Osteoblast (primary cell): ENCODE results near the gene BTLA. TPM values are rescaled to one million over a fixed set of nuclear protein-coding genes. Genes with fewer than 3 reads are reported as not detected.

Experiments
- DNase-seq: peaks from one replicate; pipeline ENCODE4 v3.0.0; 2011; ENCODE audit warnings: low spot score, mixed read lengths; ENCODE audit not compliant: insufficient read length; ENCODE audit errors: missing footprints
- H2AFZ ChIP-seq: 2 replicates; pipeline ENCODE4 v1.6.0; 2011; ENCODE audit warnings: mild to moderate bottlenecking, low read length
- H3K27ac ChIP-seq: 2 replicates; pipeline ENCODE4 v1.5.1; 2011; ENCODE audit warnings: mild to moderate bottlenecking, low read depth, low read length, moderate library complexity
- H3K27me3 ChIP-seq: 2 replicates; pipeline ENCODE4 v1.6.0; 2012; ENCODE audit warnings: mild to moderate bottlenecking, control low read depth, inconsistent platforms, low read length, moderate library complexity; ENCODE audit not compliant: insufficient read depth
- H3K36me3 ChIP-seq: 2 replicates; pipeline ENCODE4 v1.5.1; 2011; ENCODE audit warnings: mild to moderate bottlenecking, low read length, control low read depth, moderate library complexity; ENCODE audit not compliant: insufficient read depth
- H3K4me1 ChIP-seq: 2 replicates; pipeline ENCODE4 v1.5.1; 2011; ENCODE audit warnings: mild to moderate bottlenecking, low read length, control low read depth, moderate library complexity; ENCODE audit not compliant: insufficient read depth
- H3K4me2 ChIP-seq: 2 replicates; pipeline ENCODE4 v1.6.0; 2011; ENCODE audit warnings: mild to moderate bottlenecking, low read length; ENCODE audit not compliant: insufficient read depth
- H3K4me3 ChIP-seq: fragments of 200-600 bp; sonication (generic); 3 replicates; pipeline ENCODE4 v1.5.1; 2012; ENCODE audit warnings: mild to moderate bottlenecking, low read length, inconsistent platforms; ENCODE audit not compliant: insufficient read depth
- H3K79me2 ChIP-seq: 2 replicates; pipeline ENCODE4 v1.6.0; 2012; ENCODE audit warnings: mild to moderate bottlenecking, low read length, control low read depth, inconsistent platforms; ENCODE audit not compliant: insufficient read depth
- H3K9me3 ChIP-seq: 2 replicates; pipeline ENCODE4 v1.5.1; 2011; ENCODE audit warnings: low read depth, low read length, control low read depth
- H4K20me1 ChIP-seq: 2 replicates; pipeline ENCODE4 v1.6.0; 2012; ENCODE audit warnings: mild to moderate bottlenecking, low read length, control low read depth; ENCODE audit not compliant: insufficient read depth
- CTCF ChIP-seq: IDR thresholded peaks from 2 replicates; pipeline ENCODE4 v1.5.1; 2011; ENCODE audit warnings: mild to moderate bottlenecking, low read depth, low read length, moderate library complexity; ENCODE audit errors: extremely low read depth
- total RNA-seq: library from RNA; depleted of rRNA; stranded (reverse); fragments of >200 nt; gene quantifications from 2 replicates; pipeline ENCODE4 v1.2.3, GENCODE V29; 2012

Gene BTLA
- total RNA-seq, 1 donor = 0.36 TPM

- H3K9me3 ChIP-seq = no peaks in the 10 kb centered on the region
- H3K27me3 ChIP-seq = no peaks in the 10 kb centered on the region
- TF ChIP-seq CTCF = no peak
- H3K4me3 ChIP-seq = no peak overlapping the region
- H3K27ac ChIP-seq = no peak overlapping the region
- H3K79me2 ChIP-seq = no peaks in the 10 kb centered on the region
- DNase-seq = no peak
- no peaks in the 10 kb centered on the region for H4K20me1 ChIP-seq
- no peaks in the 10 kb centered on the region for H3K4me1 ChIP-seq
- H2AFZ ChIP-seq = no peak overlapping the region
- H3K4me2 ChIP-seq = no peak overlapping the region
- H3K36me3 ChIP-seq = no peaks in the 10 kb centered on the region
Observed at GRCh38 chr3:112514527-112515128, 15.4 kb upstream of the BTLA start.

- no peak overlapping the region for H3K27ac ChIP-seq
- no peaks in the 10 kb centered on the region for H3K27me3 ChIP-seq
- H3K9me3 ChIP-seq = no peaks in the 10 kb centered on the region
- H3K36me3 ChIP-seq = no peaks in the 10 kb centered on the region
- H3K4me3 ChIP-seq = no peak overlapping the region
- DNase-seq = no peak
- no peak for TF ChIP-seq CTCF
- H3K79me2 ChIP-seq = no peaks in the 10 kb centered on the region
- no peak overlapping the region for H2AFZ ChIP-seq
- no peaks in the 10 kb centered on the region for H4K20me1 ChIP-seq
- no peak overlapping the region for H3K4me2 ChIP-seq
- no peaks in the 10 kb centered on the region for H3K4me1 ChIP-seq
Observed at GRCh38 chr3:112512320-112512719, 13.0 kb upstream of the BTLA start.

GRCh38 chr3:112508860-112509259 lies 9.6 kb upstream of the BTLA start:
- H3K27ac ChIP-seq = no peak overlapping the region

GRCh38 chr3:112508261-112508660 lies 9.0 kb upstream of the BTLA start:
- Histone ChIP-seq H3K27me3 (no peaks in the 10 kb centered on the region), H3K27ac (no peak overlapping the region), H3K4me2 (no peak overlapping the region), H4K20me1 (no peaks in the 10 kb centered on the region), H3K4me1 (no peaks in the 10 kb centered on the region), H3K36me3 (no peaks in the 10 kb centered on the region), H3K4me3 (no peak overlapping the region), H3K79me2 (no peaks in the 10 kb centered on the region), H2AFZ (no peak overlapping the region), H3K9me3 (no peaks in the 10 kb centered on the region)
- TF ChIP-seq CTCF = no peak
- no peak for DNase-seq

More at GRCh38 chr3:112508860-112509259, 9.6 kb upstream of the BTLA start:
- DNase-seq = no peak
- Histone ChIP-seq H3K4me3 (no peak overlapping the region), H3K4me2 (no peak overlapping the region), H4K20me1 (no peaks in the 10 kb centered on the region), H2AFZ (no peak overlapping the region), H3K27me3 (no peaks in the 10 kb centered on the region), H3K4me1 (no peaks in the 10 kb centered on the region), H3K79me2 (no peaks in the 10 kb centered on the region), H3K9me3 (no peaks in the 10 kb centered on the region), H3K36me3 (no peaks in the 10 kb centered on the region)
- no peak for TF ChIP-seq CTCF
